SK-N-SH (cell line): ENCODE measurements around the gene CSPG5. TPM values are rescaled to one million over a fixed set of nuclear protein-coding genes. Genes with fewer than 3 reads are reported as not detected.

Source experiments
- CTCF ChIA-PET: fragments of 300-600, 350-600 bp; formaldehyde crosslinking; extraction: SDS; loops from one replicate; lab custom pipeline; 2021; lab: Yijun Ruan, JAX
- POLR2A ChIA-PET: fragments of 350-600 bp; sonication (Branson Sonifier 250); formaldehyde crosslinking; extraction: SDS; loops from one replicate; lab custom pipeline; 2020; ENCODE audit warnings: antibody characterized with exemption, inconsistent platforms; lab: Yijun Ruan, JAX
- DNase-seq: peaks from one replicate; pipeline ENCODE4 v3.0.0; 2012
- H2AFZ ChIP-seq: fragments of 200-600 bp; sonication (generic); 2 replicates; pipeline ENCODE4 v1.8.1; 2016; ENCODE audit warnings: antibody characterized with exemption, mild to moderate bottlenecking, low read depth
- H3F3A ChIP-seq: fragments of 200-600 bp; sonication (generic); replicated peaks from 2 replicates; pipeline ENCODE3; 2016; ENCODE audit warnings: antibody characterized with exemption, mild to moderate bottlenecking; ENCODE audit not compliant: insufficient read depth
- H3K27ac ChIP-seq, 2 experiments: fragments of 200-500 bp in 1 of 2; fragments of 200-600 bp in 1 of 2; sonication (Bioruptor generic) in 1 of 2; sonication (generic), shearing (Covaris generic) in 1 of 2; 2 replicates each; pipeline versions ENCODE4 v1.5.1 to v1.6.1; 2014 to 2016; ENCODE audit warnings: low read depth in 2 of 2, inconsistent platforms in 1 of 2, low read length in 1 of 2, mild to moderate bottlenecking in 1 of 2, mixed read lengths in 1 of 2
- H3K27me3 ChIP-seq: fragments of 200-600 bp; sonication (generic), shearing (Covaris generic); 2 replicates; pipeline ENCODE4 v1.6.1; 2016; ENCODE audit warnings: mixed run types; ENCODE audit not compliant: insufficient read depth
- H3K36me3 ChIP-seq, 2 experiments: fragments of 200-500 bp in 1 of 2; fragments of 200-600 bp in 1 of 2; sonication (Bioruptor generic) in 1 of 2; sonication (generic) in 1 of 2; replicated peaks in 1 of 2; 2 replicates each; pipeline versions ENCODE3 to v1.5.1; 2014 to 2016; ENCODE audit warnings: low read length in 1 of 2, mild to moderate bottlenecking in 1 of 2; ENCODE audit not compliant: insufficient read depth in 2 of 2, control insufficient read depth in 1 of 2
- H3K4me1 ChIP-seq, 2 experiments: fragments of 200-500 bp in 1 of 2; fragments of 200-600 bp in 1 of 2; sonication (Bioruptor generic) in 1 of 2; sonication (generic), shearing (Covaris generic) in 1 of 2; 2 replicates each; pipeline versions ENCODE4 v1.5.1 to v1.6.1; 2014 to 2016; ENCODE audit warnings: low read depth in 1 of 2, low read length in 1 of 2, mixed run types in 1 of 2; ENCODE audit not compliant: insufficient read depth in 2 of 2, control insufficient read depth in 1 of 2
- H3K4me2 ChIP-seq: fragments of 200-600 bp; sonication (generic), shearing (Covaris generic); 2 replicates; pipeline ENCODE4 v1.6.1; 2017; ENCODE audit warnings: mixed run types
- H3K4me3 ChIP-seq, 2 experiments: fragments of 200-500 bp in 1 of 2; fragments of 200-600 bp in 1 of 2; sonication (Bioruptor generic) in 1 of 2; sonication (generic), shearing (Covaris generic) in 1 of 2; 2 replicates each; pipeline versions ENCODE4 v1.5.1 to v1.8.1; 2014 to 2016; ENCODE audit warnings: low read depth in 2 of 2, inconsistent platforms in 1 of 2, low read length in 1 of 2, mild to moderate bottlenecking in 1 of 2, mixed read lengths in 1 of 2, moderate library complexity in 1 of 2
- H3K79me2 ChIP-seq: fragments of 200-600 bp; sonication (generic); 2 replicates; pipeline ENCODE4 v1.8.1; 2017; ENCODE audit warnings: mild to moderate bottlenecking; ENCODE audit not compliant: insufficient read depth
- H3K9ac ChIP-seq: fragments of 200-600 bp; sonication (generic); 2 replicates; pipeline ENCODE4 v1.6.1; 2017; ENCODE audit warnings: mixed run types
- H3K9me2 ChIP-seq: fragments of 200-600 bp; sonication (generic); 2 replicates; pipeline ENCODE4 v1.6.1; 2017; ENCODE audit warnings: mixed run types
- H3K9me3 ChIP-seq: fragments of 200-600 bp; sonication (generic); 2 replicates; pipeline ENCODE4 v1.6.1; 2017; ENCODE audit warnings: mixed run types, mild to moderate bottlenecking, moderate library complexity
- H4K20me1 ChIP-seq: fragments of 200-600 bp; sonication (generic); 2 replicates; pipeline ENCODE4 v1.6.1; 2017; ENCODE audit warnings: mild to moderate bottlenecking, mixed run types; ENCODE audit not compliant: insufficient read depth
- CHD2 ChIP-seq: fragments of 150-350 bp; IDR thresholded peaks from 2 replicates; pipeline ENCODE4 v1.6.1; 2018; ENCODE audit warnings: low read length; ENCODE audit not compliant: partially characterized antibody
- ELF1 ChIP-seq: IDR thresholded peaks from 2 replicates; pipeline ENCODE4 v1.4.0; 2012
- EZH2phosphoT487 ChIP-seq: fragments of 200-600 bp; sonication (generic); IDR thresholded peaks from 2 replicates; pipeline ENCODE4 v1.6.1; 2017; ENCODE audit warnings: low read depth, mixed run types, mild to moderate bottlenecking, antibody characterized with exemption, moderate library complexity, borderline replicate concordance
- FOSL2 ChIP-seq: IDR thresholded peaks from 2 replicates; pipeline ENCODE4 v1.4.0; 2012; ENCODE audit warnings: low read depth, mild to moderate bottlenecking, moderate library complexity, borderline replicate concordance
- FOXM1 ChIP-seq: IDR thresholded peaks from 2 replicates; pipeline ENCODE4 v1.4.0; 2012; ENCODE audit warnings: low read depth, mild to moderate bottlenecking
- GABPA ChIP-seq: IDR thresholded peaks from 2 replicates; pipeline ENCODE4 v1.4.0; 2012; ENCODE audit warnings: low read depth, mild to moderate bottlenecking
- JUND ChIP-seq: IDR thresholded peaks from 2 replicates; pipeline ENCODE4 v1.4.0; 2012
- MAX ChIP-seq: IDR thresholded peaks from 2 replicates; pipeline ENCODE4 v1.4.0; 2012; ENCODE audit warnings: low read depth
- MEF2A ChIP-seq: IDR thresholded peaks from 2 replicates; pipeline ENCODE4 v1.4.0; 2012; ENCODE audit warnings: low read depth, borderline replicate concordance
- NFIC ChIP-seq: IDR thresholded peaks from 2 replicates; pipeline ENCODE4 v1.4.0; 2012; ENCODE audit warnings: borderline replicate concordance
- NRF1 ChIP-seq: IDR thresholded peaks from 2 replicates; pipeline ENCODE4 v1.6.1; 2012; ENCODE audit warnings: low read depth, mild to moderate bottlenecking, low read length
- RAD21 ChIP-seq: IDR thresholded peaks from 2 replicates; pipeline ENCODE4 v1.6.1; 2012; ENCODE audit warnings: mild to moderate bottlenecking, low read length
- RCOR1 ChIP-seq: fragments of 150-350 bp; IDR thresholded peaks from 2 replicates; pipeline ENCODE4 v1.6.1; 2017; ENCODE audit warnings: antibody characterized with exemption, low read length
- RXRA ChIP-seq: IDR thresholded peaks from 2 replicates; pipeline ENCODE4 v1.4.0; 2012; ENCODE audit warnings: low read depth, mild to moderate bottlenecking, borderline replicate concordance
- TAF1 ChIP-seq: IDR thresholded peaks from 2 replicates; pipeline ENCODE4 v1.6.1; 2012; ENCODE audit warnings: low read depth, mild to moderate bottlenecking, low read length, moderate library complexity, borderline replicate concordance
- TCF12 ChIP-seq: IDR thresholded peaks from 2 replicates; pipeline ENCODE4 v1.4.0; 2012
- TEAD4 ChIP-seq: IDR thresholded peaks from 2 replicates; pipeline ENCODE4 v1.4.0; 2012; ENCODE audit warnings: mild to moderate bottlenecking, borderline replicate concordance; ENCODE audit not compliant: insufficient read depth
- WGBS: methylation state at CpG from one replicate; pipeline ENCODE4 v1.1.6; 2017; ENCODE audit warnings: low lambda C conversion rate; 5-methylcytosine and 5-hydroxymethylcytosine counted together
- polyA plus RNA-seq, 3 experiments: library from polyadenylated mRNA; depleted of rRNA; stranded (reverse); fragments of >200 nt; gene quantifications; 2 replicates each; pipeline ENCODE4 v1.2.3, GENCODE V29; 2012
- TF ChIP-seq, protein P1 (sequence below): IDR thresholded peaks from 2 replicates; pipeline ENCODE4 v1.4.0; 2012; ENCODE audit warnings: low read depth, borderline replicate concordance
- TF ChIP-seq, protein P2 (sequence below): fragments of 150-350 bp; IDR thresholded peaks from 2 replicates; pipeline ENCODE4 v1.6.1; 2016; ENCODE audit warnings: mild to moderate bottlenecking, low read depth, low read length

The CSPG5 gene
- polyA plus RNA-seq, 1 of the 3 experiments (the other 2 are of a cell fraction) = 0.58 TPM

DNA sequence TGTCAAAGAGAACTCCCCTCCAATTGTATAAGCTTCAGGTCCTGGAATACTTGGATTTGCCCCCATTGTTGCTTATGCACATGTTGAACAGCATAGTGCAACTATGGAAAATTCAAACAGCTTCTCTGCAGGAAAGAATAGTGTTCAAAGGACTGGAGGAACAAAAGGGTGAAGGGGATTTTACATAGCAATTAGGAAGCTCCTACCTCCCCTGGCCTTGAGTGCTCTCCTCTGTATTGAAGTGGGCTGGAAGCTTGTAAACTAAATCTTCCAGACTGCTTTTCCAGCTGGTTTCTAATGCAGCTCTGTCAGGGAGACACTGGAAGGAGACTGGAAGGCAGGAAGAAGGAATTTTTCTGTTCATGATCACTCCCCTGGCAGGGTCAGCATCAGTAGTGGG is 57.9 kb downstream of the CSPG5 start:
- CTCF ChIA-PET = interaction anchor here (0.6 to 4.2 kb wide), 15 partner anchors 8 to 468 kb away, joined by 3 to 64 read pairs (median 3); no protein-coding TSS in a partner anchor
- no peak overlapping the region for H3K9ac ChIP-seq
- H3K79me2 ChIP-seq = no peaks in the 10 kb centered on the region
- H4K20me1 ChIP-seq = no peaks in the 10 kb centered on the region
- H3K9me2 ChIP-seq = no peaks in the 10 kb centered on the region
- no peaks in the 10 kb centered on the region for H3F3A ChIP-seq
- TF ChIP-seq RXRA (no peak), RCOR1 (no peak), GABPA (no peak), MEF2A (no peak), CHD2 (no peak), TCF12 (no peak), JUND (no peak), NFIC (no peak), FOSL2 (no peak), TEAD4 (no peak), MAX (no peak), NRF1 (no peak), EZH2phosphoT487 (no peak), FOXM1 (no peak), RAD21 (no peak)
- TF ChIP-seq, protein P1, sequence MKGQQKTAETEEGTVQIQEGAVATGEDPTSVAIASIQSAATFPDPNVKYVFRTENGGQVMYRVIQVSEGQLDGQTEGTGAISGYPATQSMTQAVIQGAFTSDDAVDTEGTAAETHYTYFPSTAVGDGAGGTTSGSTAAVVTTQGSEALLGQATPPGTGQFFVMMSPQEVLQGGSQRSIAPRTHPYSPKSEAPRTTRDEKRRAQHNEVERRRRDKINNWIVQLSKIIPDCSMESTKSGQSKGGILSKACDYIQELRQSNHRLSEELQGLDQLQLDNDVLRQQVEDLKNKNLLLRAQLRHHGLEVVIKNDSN = no peak
- no peak overlapping the region for H2AFZ ChIP-seq
- peaks cover 0 to 4% of the 10 kb centered on the region in 2 experiments; a peak in 1 of 4 replicates for H3K4me1 ChIP-seq
- no peaks in the 10 kb centered on the region for H3K27me3 ChIP-seq
- H3K4me3 ChIP-seq = no peak overlapping the region
- no peak overlapping the region for H3K4me2 ChIP-seq
- H3K36me3 ChIP-seq = no peaks in the 10 kb centered on the region
- POLR2A ChIA-PET = no interaction called here
- no peaks in the 10 kb centered on the region for H3K9me3 ChIP-seq
- DNase-seq = no peak
- H3K27ac ChIP-seq = no peak overlapping the region

DNA sequence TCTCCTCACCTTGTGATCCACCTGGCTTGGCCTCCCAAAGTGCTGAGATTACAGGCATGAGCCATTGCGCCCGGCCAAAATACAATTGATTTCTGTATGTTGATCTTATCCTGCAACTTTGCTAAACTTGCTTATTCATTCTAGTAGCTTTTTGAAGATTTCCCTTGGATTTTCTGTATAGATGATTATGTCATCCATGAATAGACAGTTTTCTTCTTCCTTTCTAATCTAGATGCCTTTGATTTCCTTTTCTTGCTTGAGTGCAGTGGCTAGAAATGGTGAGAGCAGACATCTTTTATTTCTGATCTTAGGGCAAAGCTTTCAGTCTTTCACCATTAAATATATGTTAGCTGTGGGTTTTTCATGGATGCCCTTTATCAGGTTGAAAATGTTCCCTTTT is 60.7 kb downstream of the CSPG5 start:
- H3K27ac ChIP-seq = no peak overlapping the region
- POLR2A ChIA-PET = no interaction called here
- H2AFZ ChIP-seq = no peak overlapping the region

More for the DNA sequence above, 60.7 kb downstream of the CSPG5 start:
- no peaks in the 10 kb centered on the region for H3K27me3 ChIP-seq
- WGBS = 94% methylated on average over 2 of the region's 2 CpGs
- peaks cover 0 to 4% of the 10 kb centered on the region in 2 experiments; a peak in 1 of 4 replicates for H3K4me1 ChIP-seq
- H3K9me3 ChIP-seq = no peaks in the 10 kb centered on the region
- CTCF ChIA-PET = interaction anchor here (1.1 to 1.5 kb wide), 3 partner anchors 97 to 634 kb away, joined by 3 to 5 read pairs (median 3); no protein-coding TSS in a partner anchor
- no peak for DNase-seq
- H3K79me2 ChIP-seq = peaks cover 2% of the 10 kb centered on the region; the same call in 1 of the 2 replicates
- no peak for TF ChIP-seq RXRA
- TF ChIP-seq RAD21 = no peak
- no peak for TF ChIP-seq CHD2
- TF ChIP-seq TCF12 = no peak
- TF ChIP-seq MEF2A = no peak
- TF ChIP-seq, protein P2, sequence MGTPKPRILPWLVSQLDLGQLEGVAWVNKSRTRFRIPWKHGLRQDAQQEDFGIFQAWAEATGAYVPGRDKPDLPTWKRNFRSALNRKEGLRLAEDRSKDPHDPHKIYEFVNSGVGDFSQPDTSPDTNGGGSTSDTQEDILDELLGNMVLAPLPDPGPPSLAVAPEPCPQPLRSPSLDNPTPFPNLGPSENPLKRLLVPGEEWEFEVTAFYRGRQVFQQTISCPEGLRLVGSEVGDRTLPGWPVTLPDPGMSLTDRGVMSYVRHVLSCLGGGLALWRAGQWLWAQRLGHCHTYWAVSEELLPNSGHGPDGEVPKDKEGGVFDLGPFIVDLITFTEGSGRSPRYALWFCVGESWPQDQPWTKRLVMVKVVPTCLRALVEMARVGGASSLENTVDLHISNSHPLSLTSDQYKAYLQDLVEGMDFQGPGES = no peak
- TF ChIP-seq ELF1 = no peak
- TF ChIP-seq MAX = no peak
- TF ChIP-seq TAF1 = no peak
- no peak overlapping the region for H3K9ac ChIP-seq
- no peaks in the 10 kb centered on the region for H3K36me3 ChIP-seq
- H4K20me1 ChIP-seq = no peaks in the 10 kb centered on the region
- H3K9me2 ChIP-seq = no peaks in the 10 kb centered on the region
- no peaks in the 10 kb centered on the region for H3F3A ChIP-seq
- H3K4me2 ChIP-seq = no peak overlapping the region
- no peak overlapping the region for H3K4me3 ChIP-seq
